ACC112 (cell line): ENCODE measurements around the gene THAP7.

Experiments used
- H2AFZ ChIP-seq: fragments of 200-600 bp; sonication (generic); one replicate; pipeline ENCODE4 v1.6.0; 2017; ENCODE audit warnings: antibody characterized with exemption, low read length; ENCODE audit not compliant: unreplicated experiment
- H3K27ac ChIP-seq: fragments of 200-600 bp; sonication (generic); 2 replicates; pipeline ENCODE4 v1.5.1; 2014; ENCODE audit warnings: low read depth, mild to moderate bottlenecking, antibody characterized with exemption, low read length, moderate library complexity
- H3K27me3 ChIP-seq: fragments of 200-600 bp; sonication (generic); 2 replicates; pipeline ENCODE4 v1.6.1; 2014; ENCODE audit warnings: mild to moderate bottlenecking, antibody characterized with exemption, low read length, moderate library complexity, mixed read lengths; ENCODE audit not compliant: insufficient read depth
- H3K36me3 ChIP-seq: fragments of 200-600 bp; sonication (generic); 2 replicates; pipeline ENCODE4 v1.6.1; 2016; ENCODE audit warnings: mild to moderate bottlenecking, antibody characterized with exemption, low read length, moderate library complexity, mixed read lengths; ENCODE audit not compliant: insufficient read depth
- H3K4me1 ChIP-seq: fragments of 200-600 bp; sonication (generic); one replicate; pipeline ENCODE4 v1.6.1; 2016; ENCODE audit warnings: low read length, mixed read lengths; ENCODE audit not compliant: insufficient read depth, unreplicated experiment, control insufficient read depth
- H3K4me3 ChIP-seq: fragments of 200-600 bp; sonication (generic); 2 replicates; pipeline ENCODE4 v1.5.1; 2014; ENCODE audit warnings: mild to moderate bottlenecking, low read depth, low read length
- H3K79me2 ChIP-seq: fragments of 200-600 bp; sonication (generic); one replicate; pipeline ENCODE4 v1.6.0; 2016; ENCODE audit warnings: low read length; ENCODE audit not compliant: control insufficient read depth, unreplicated experiment, insufficient read depth

The THAP7 gene

DNA sequence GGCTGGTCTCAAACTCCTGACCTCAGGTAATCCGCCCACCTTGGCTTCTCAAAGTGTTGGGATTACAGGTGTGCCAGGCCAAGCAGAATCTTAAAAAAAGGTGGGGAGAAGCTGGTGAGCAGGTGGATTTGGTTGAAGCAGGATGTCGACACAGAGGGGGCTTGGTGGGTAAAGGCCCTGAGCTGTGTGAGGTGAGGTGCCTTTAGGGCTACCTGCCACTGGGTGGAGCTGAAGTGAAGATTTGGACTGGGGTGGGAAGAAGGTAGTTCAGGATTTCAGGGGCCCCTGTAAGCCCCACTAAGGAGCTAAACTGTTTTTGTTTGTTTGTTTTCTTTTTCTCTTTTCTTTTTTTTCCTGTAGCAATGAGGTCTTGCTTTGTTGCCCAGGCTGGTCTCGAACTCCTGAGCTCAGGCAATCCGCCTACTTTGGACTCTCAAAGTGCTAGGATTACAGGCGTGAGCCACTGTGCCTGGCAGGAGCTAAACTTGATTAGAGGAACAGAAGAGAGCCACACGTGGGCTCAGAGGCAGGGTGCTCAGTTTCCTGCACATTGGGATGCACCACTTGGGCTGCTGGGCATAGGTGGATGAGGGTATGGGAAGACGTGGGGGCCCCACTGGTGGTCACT, 19.0 kb upstream of the THAP7 start:
- Histone ChIP-seq H3K4me3 (no peak overlapping the region), H3K27me3 (no peaks in the 10 kb centered on the region), H3K27ac (no peak overlapping the region), H3K36me3 (no peaks in the 10 kb centered on the region), H2AFZ (no peak overlapping the region), H3K79me2 (no peaks in the 10 kb centered on the region), H3K4me1 (no peaks in the 10 kb centered on the region)

DNA sequence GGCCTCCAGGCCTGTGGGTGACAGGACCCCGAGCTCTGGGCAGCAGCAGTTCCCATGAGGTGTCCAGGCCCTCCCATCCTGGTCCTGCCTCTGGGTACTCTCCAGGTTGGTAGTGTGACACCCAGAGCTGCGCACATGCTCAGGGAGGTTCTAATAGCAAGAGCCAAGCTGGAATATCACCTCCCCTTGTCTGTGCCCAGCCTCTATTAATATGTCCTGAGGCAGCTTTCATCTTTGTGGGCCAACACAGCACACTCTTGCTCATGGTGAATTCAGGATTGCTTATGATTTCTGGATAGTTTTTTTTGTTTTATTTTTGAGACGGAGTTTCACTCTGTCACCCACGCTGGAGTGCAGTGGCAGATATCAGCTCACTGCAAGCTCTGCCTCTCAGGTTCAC, 16.4 kb upstream of the THAP7 start:
- Histone ChIP-seq H3K79me2 (no peaks in the 10 kb centered on the region), H2AFZ (no peak overlapping the region), H3K27me3 (no peaks in the 10 kb centered on the region), H3K27ac (no peak overlapping the region), H3K4me1 (peaks cover 16% of the 10 kb centered on the region), H3K36me3 (no peaks in the 10 kb centered on the region), H3K4me3 (no peak overlapping the region)

DNA sequence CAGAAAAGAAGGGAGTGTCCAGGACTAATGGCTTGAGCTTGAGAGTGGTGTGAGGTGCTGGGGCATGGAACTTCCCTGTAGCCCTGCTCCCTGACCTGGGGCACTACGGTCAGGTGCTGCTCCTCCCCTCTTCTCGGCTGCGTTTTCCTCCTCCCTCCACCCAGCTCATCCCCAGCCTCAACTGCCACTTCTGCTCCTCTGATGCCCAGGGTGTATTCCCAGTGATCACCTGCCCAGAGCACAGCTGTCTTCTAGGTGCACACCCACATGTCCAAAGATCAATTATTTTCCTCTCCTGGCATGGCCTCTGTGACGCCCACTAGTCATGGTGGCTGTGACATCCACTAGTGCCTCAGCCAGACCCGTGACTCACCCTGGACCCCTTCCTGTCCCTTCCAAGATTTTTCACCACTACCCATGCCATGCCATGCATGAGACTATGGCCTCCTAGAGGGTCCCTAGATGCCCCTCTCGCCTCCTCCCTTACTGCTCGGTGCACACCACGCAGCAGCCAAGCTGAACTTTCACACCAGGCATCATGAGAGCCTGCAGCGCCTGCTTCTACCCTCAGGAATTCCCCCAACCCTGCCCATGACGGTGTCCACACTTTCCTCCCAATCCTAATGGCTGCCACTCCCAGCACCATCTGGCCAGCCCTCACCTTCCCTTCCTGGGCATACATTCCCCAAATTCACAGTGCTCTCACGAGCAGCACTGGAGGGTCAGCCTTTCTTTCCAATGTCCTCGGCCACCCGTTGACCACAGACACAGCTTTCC, 14.9 kb upstream of the THAP7 start:
- H3K4me1 ChIP-seq, result peaks cover 16% of the 10 kb centered on the region
- no peak overlapping the region for H3K27ac ChIP-seq
- no peak overlapping the region for H2AFZ ChIP-seq
- no peaks in the 10 kb centered on the region for H3K36me3 ChIP-seq
- no peak overlapping the region for H3K4me3 ChIP-seq
- no peaks in the 10 kb centered on the region for H3K79me2 ChIP-seq
- no peaks in the 10 kb centered on the region for H3K27me3 ChIP-seq

DNA sequence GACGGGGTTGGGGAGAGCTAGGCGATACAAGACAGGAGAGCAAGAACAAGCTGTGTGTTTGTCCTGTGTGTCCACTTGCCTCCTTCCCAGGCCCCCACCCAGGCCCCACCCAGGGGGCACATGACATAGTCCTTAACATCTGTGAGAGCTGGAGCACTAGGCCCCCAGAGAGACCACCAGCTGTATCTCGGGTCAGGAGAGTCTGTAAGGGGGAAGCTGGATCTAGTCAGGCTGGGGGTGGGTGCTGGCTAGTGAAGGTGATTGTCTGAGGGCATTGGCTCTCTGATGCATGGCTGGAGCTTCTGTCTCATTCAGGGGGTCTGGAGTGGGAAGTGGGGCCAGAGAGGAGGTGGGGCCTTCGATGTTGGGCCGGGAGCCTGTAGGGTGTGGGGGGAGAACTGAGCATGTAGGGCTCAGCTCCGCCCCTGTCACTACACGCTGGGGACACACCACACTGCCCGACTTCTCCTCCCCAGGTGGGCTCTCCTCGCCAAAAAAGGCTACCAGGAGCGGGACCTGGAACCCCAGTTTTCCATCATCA, 13.6 kb upstream of the THAP7 start:
- Histone ChIP-seq H3K4me3 (peak overlapping the region; percentile 76), H3K27ac (peak overlapping the region; percentile 42; the same call in 1 of the 2 replicates)

GRCh38 chr22:21014726-21015465, 13.0 kb upstream of the THAP7 start, which contains the start of gene P2RX6:
TSS of gene P2RX6 (plus strand) at chr22:21015165. CDS start at chr22:21015175, 10 bp downstream.
- Histone ChIP-seq H2AFZ (peak within 1 kb of the TSS; percentile 48), H3K27me3 (no peaks in the 10 kb centered on the region), H3K4me1 (peaks cover 16% of the 10 kb centered on the region), H3K79me2 (no peaks in the 10 kb centered on the region), H3K4me3 (peak within 1 kb of the TSS; percentile 76), H3K36me3 (no peaks in the 10 kb centered on the region), H3K27ac (peak within 1 kb of the TSS; percentile 42)

More for the DNA sequence above, 13.6 kb upstream of the THAP7 start:
- H2AFZ ChIP-seq, result no peak overlapping the region
- H3K4me1 ChIP-seq, result peaks cover 16% of the 10 kb centered on the region
- H3K27me3 ChIP-seq, result no peaks in the 10 kb centered on the region
- no peaks in the 10 kb centered on the region for H3K79me2 ChIP-seq
- no peaks in the 10 kb centered on the region for H3K36me3 ChIP-seq

DNA sequence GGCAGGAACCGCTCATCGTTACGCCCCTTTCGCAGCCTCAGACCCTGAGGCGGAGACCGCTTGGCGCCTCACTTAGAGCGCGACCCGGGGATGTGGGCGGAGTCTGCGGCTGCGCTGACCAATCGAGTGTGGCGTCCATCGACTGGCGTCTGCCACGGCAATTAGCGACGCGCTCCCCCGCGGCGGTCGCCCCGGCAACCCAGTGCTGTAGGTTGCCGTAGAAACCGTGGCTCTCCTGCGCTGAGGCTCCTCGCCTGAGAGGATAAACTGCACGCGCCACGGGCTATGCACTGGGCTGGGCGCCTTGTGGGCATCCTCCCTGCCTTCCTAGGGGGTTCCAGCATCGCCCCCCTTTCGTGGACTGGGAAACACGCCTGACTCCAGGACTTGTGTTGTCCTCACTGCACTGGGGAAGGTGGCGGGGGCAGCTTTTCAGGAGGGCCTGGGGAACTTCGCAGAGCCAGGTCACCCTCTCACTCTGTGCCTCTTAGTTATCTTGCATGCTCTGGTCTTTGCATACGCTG, 12.3 kb upstream of the THAP7 start:
- peak overlapping the region; percentile 48 for H2AFZ ChIP-seq
- H3K36me3 ChIP-seq, result no peaks in the 10 kb centered on the region
- peak overlapping the region; percentile 42 for H3K27ac ChIP-seq
- no peaks in the 10 kb centered on the region for H3K27me3 ChIP-seq
- H3K4me1 ChIP-seq, result peaks cover 16% of the 10 kb centered on the region
- H3K4me3 ChIP-seq, result peak overlapping the region; percentile 76
- no peaks in the 10 kb centered on the region for H3K79me2 ChIP-seq

GRCh38 chr22:21013657-21014201, 11.8 kb upstream of the THAP7 start:
- Histone ChIP-seq H3K4me3 (peak overlapping the region; percentile 76), H3K4me1 (peaks cover 16% of the 10 kb centered on the region), H3K36me3 (no peaks in the 10 kb centered on the region), H3K79me2 (no peaks in the 10 kb centered on the region), H3K27ac (no peak overlapping the region), H2AFZ (no peak overlapping the region), H3K27me3 (no peaks in the 10 kb centered on the region)

DNA sequence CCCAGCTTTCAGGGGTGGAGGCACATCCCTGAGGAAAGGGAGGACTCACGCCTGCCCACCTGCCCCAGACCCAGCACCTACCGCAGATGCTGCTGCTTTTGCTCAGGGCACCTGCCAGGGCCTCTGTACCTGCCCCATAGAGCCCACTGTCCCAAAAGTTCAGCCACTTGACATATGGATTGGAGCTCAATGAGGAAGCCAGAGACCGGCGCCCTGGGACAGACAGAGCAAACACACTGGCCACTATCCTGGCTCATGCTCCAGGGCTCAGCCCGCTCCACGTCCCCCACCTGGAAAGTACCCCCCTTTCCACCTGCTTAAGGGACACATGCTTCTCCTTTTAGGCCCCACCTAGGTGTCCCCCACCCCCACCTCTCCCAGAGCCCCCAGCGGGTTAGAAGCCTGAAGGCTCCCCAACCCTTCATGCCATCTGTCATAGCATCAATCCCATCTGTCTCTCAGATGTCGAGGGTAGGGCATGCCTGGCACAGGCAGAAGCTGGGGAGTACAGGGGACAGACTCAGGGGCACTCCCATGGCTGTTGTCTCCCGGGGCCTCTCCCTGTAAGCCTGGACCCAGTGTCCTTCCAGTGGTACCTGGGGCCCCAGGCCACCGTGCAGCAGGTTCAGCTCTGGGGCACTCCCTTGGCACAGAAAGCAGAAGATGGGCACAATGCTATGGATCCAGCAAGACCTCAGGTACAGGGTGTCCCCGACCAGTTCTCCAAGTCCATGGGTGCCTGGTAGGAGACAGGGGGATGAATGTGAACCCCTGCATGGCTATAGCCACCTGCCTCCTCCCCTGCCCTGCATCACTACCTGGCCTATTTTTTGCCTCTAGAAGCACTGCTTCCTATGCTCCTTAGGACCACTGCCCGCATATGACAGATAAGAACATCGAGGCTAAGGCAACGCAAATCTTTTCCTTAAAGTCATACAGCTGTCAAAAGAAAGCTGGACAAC, 10.8 kb upstream of the THAP7 start:
- Histone ChIP-seq H3K4me3 (no peak overlapping the region), H2AFZ (no peak overlapping the region), H3K27me3 (no peaks in the 10 kb centered on the region), H3K36me3 (no peaks in the 10 kb centered on the region), H3K4me1 (peaks cover 16% of the 10 kb centered on the region), H3K27ac (no peak overlapping the region), H3K79me2 (no peaks in the 10 kb centered on the region)

DNA sequence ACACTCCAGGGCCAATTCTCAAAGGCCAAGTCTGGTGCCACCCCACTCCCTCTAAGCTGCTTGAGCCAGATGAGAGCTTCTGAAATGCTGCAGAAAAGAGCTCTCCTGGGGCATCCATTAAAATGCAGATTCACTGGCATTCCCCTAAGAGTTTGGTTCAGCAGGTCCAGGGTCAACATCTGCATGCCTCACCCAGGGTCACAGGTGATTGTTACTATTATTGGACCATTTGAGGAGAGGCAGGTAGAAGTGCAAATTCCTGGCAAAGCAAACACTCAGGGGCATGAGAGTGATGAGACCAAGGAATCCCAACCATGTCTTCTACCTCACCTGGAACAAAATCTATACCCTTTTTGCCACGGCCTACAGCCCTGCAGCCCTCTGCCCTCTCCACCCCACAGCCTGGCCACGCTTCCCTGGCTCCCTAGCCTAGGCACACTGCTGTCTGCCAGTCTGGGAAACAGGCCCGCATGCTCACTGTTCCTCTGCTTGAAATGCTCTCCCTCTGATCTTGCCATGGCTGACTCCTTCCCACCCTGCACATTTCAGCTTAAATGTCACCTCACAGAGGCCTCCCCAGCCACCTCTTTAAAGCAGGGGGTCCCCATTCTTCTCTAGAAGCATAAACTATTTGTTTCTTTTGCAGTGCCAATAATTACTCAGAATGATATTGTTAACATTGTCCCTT, 8.7 kb upstream of the THAP7 start:
- no peak overlapping the region for H2AFZ ChIP-seq
- no peak overlapping the region for H3K27ac ChIP-seq
- no peaks in the 10 kb centered on the region for H3K36me3 ChIP-seq
- H3K4me1 ChIP-seq, result peaks cover 16% of the 10 kb centered on the region
- H3K4me3 ChIP-seq, result no peak overlapping the region
- H3K79me2 ChIP-seq, result no peaks in the 10 kb centered on the region
- no peaks in the 10 kb centered on the region for H3K27me3 ChIP-seq
